Neutrophil (primary cell): ENCODE results near the gene LRRC74B.

ENCODE experiments used
- H3K27ac ChIP-seq: fragments of 200-600 bp; sonication (generic); 2 replicates; pipeline ENCODE4 v1.5.1; 2016; ENCODE audit warnings: mild to moderate bottlenecking, moderate library complexity
- H3K27me3 ChIP-seq: fragments of 200-600 bp; sonication (generic); 2 replicates; pipeline ENCODE4 v1.6.0; 2016; ENCODE audit warnings: mild to moderate bottlenecking
- H3K36me3 ChIP-seq: fragments of 200-600 bp; sonication (generic); 2 replicates; pipeline ENCODE4 v1.5.1; 2017
- H3K4me1 ChIP-seq, 2 experiments: fragments of 200-600 bp in 1 of 2; sonication (generic) in 1 of 2; 1 replicate in 1 of 2; 2 replicates in 1 of 2; pipeline versions ENCODE4 v1.5.1 to v1.6.1; 2013 to 2016; ENCODE audit warnings: low read depth in 1 of 2, low read length in 1 of 2, mild to moderate bottlenecking in 1 of 2, moderate library complexity in 1 of 2; ENCODE audit not compliant: control insufficient read depth in 1 of 2, insufficient read depth in 1 of 2
- H3K4me3 ChIP-seq, 2 experiments: fragments of 200-600 bp in 1 of 2; sonication (generic) in 1 of 2; 1 replicate in 1 of 2; 2 replicates in 1 of 2; pipeline ENCODE4 v1.5.1; 2013 to 2016; ENCODE audit warnings: low read depth in 1 of 2, low read length in 1 of 2, mild to moderate bottlenecking in 1 of 2, moderate library complexity in 1 of 2
- H3K9me3 ChIP-seq: fragments of 200-600 bp; sonication (generic); 2 replicates; pipeline ENCODE4 v1.5.1; 2016
- TF ChIP-seq, protein P1 (sequence below): fragments of 200-600 bp; sonication (generic); IDR thresholded peaks from 2 replicates; pipeline ENCODE4 v1.5.1; 2016; ENCODE audit warnings: antibody characterized with exemption

LRRC74B gene

DNA sequence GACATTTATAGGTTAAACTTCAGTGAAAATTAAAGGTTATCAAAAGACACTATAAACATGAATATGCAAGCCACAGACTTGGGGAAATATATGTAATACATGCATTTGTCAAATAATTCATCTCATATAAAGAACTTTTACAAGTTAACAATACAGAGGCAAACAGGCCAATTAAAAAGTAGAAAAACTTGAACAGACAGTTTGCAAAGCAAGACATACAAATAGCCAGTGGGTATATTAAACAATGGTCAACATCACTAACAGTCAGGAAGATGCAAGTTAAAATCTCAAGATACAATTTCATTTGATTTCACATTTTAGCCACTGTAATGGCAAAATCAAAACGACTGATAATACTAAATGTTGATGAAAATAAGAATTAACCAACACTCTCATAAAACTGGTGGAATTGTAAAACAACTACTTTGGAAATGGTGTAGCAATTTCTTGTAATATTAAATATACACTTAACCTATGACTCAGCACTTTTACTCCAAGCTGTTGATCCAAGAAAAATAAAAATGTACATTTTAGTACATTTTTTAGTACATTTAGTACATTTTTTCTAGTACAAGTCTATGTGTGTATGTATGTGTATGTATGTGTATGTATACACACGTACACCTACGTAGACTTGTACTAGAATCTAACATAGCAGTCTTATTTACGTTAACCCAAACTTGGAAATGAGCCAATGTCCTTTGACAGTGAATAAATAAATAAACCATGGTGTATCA is 62.8 kb downstream of the LRRC74B start:
- Histone ChIP-seq H3K4me1 (no peaks in the 10 kb centered on the region), H3K9me3 (no peaks in the 10 kb centered on the region), H3K36me3 (no peaks in the 10 kb centered on the region), H3K27ac (no peak overlapping the region), H3K27me3 (peaks cover 25% of the 10 kb centered on the region), H3K4me3 (no peak overlapping the region)
- TF ChIP-seq, protein P1, sequence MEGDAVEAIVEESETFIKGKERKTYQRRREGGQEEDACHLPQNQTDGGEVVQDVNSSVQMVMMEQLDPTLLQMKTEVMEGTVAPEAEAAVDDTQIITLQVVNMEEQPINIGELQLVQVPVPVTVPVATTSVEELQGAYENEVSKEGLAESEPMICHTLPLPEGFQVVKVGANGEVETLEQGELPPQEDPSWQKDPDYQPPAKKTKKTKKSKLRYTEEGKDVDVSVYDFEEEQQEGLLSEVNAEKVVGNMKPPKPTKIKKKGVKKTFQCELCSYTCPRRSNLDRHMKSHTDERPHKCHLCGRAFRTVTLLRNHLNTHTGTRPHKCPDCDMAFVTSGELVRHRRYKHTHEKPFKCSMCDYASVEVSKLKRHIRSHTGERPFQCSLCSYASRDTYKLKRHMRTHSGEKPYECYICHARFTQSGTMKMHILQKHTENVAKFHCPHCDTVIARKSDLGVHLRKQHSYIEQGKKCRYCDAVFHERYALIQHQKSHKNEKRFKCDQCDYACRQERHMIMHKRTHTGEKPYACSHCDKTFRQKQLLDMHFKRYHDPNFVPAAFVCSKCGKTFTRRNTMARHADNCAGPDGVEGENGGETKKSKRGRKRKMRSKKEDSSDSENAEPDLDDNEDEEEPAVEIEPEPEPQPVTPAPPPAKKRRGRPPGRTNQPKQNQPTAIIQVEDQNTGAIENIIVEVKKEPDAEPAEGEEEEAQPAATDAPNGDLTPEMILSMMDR: no peak
